Central memory CD4-positive, alpha-beta T cell (primary cell): ENCODE data around the gene CBFA2T3.

Experiments used
- DNase-seq: peaks from one replicate; pipeline ENCODE4 v3.0.0; 2022

Gene CBFA2T3

GRCh38 chr16:88975511-88976061 lies 1.4 kb downstream of the CBFA2T3 start:
- no peak for DNase-seq

DNA sequence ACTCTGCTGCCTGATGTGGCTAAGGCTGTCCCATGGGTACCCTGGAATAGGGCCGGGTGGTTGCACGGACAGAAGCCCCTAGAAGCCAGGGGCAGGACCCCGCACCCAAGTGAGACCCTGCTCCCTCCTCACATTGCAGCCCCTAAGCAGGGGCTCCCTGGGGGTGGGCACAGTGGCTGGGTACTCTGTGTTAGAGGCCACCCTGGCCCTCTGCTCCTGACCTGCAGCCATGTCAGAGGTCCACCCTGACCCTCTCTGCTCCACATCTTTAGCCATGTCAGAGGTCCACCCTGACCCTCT lies 2.1 kb downstream of the CBFA2T3 start:
- no peak for DNase-seq

DNA sequence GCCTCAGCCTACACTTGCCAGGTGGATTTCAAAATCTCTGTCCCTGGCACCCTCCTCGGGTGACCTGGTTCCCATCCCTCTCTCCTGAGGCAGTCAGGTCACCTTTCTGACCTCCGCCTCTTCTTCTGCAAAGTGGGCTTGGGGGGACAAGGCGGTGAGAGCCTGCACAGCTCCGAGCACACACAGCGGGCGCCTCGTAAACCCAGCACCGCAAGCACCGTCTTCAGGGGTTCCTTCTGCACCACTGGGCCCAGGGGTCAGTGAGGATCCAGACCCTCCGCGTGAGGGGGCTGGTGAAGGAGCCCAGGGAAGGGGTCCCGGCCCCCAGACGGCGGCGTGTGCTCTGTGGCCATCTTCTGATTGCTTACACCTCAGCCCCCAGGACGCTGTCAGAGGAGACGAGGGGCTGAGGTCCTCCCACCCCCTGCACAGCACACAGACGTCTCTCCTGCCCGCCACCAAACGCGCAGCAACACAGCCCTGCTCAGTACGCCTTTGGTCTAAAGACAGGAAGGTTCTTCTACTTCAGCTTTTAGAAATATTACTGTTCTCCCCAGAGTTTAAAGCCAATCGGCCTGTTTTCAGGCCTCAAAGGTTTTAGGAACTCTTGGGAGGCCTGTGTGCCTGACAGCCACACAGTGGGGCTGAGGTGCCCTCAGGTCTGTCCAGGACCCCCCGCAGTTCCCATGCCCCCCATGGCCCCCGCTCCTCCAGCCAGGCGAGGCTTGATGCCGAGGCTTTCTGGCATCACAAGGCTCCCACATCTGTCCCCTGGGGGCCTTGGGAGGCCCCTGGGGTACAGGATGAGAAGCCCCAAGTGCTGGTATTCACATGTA lies 2.7 kb downstream of the CBFA2T3 start:
- no peak for DNase-seq

DNA sequence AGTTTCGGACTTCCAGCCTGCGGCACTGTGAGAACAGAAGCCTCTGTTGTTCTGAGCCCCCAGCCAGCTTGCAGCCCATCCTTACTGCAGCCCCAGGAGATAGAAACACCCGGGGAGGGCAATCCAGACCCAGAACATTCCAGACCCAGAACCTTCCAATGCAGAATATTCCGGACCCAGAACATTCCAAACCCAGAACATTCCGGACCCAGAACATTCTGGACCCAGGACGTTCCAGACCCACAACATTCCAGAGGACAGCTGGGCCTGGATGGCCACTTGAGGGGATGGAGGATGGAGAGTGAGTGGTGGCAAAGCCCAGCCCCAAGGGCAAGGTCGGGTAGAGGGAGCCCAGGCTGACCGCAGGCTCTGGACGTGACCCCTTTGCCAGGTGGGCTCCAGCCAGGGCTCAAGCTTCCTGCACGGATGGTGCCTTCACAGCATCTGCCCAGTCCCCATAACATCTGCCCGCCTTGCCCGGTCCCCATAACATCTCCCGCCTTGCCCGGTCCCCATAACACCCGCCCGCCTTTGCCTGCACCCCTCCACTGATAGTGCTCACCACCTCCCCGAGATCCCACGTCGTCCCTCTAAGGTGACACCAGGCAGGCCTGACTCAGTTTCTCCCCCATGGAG lies 3.5 kb downstream of the CBFA2T3 start:
- DNase-seq = no peak

DNA sequence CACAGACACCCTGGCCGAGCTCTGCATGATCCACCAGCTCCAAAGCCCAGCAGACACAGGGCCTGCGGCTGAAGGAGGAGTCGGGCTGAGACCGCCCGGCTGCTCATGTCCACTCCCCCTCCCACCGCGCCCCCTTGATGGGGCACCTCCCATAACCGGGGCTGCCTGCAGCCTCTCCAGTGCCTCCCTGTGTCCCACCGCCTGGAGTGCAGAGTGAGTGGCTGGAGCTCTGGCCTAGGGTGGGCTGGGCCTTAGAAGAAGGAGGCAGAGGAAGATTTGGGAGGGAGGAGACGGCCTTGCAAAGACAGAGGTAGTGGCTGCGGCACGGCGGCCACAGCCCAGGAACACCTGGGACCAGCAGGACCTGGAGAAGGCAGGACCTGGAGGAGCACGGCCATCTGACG lies 4.0 kb downstream of the CBFA2T3 start:
- no peak for DNase-seq

DNA sequence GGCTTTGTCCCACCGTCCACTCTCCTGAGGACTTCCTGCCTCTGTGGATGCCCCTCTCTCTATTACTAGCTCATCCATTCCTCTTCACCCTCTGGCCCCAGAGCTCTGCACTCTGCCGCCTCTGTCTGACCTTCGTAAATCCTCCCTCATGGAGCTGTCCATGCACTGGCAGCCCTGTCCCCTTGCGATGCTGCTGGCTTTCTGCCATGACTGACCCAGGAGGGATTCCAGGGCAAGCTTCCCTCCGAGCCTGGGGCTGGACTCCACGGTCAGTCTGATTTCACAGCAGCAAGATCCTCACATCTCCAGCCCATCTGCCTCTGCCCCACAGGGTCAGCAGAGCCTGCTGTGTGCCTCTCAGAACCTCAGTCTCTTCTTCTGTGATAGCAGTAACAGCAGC lies 4.7 kb downstream of the CBFA2T3 start:
- no peak for DNase-seq

GRCh38 chr16:88971371-88972097 lies 5.5 kb downstream of the CBFA2T3 start:
- DNase-seq = no peak

- DNase-seq = no peak
Observed at GRCh38 chr16:88970539-88971065, 6.4 kb downstream of the CBFA2T3 start.

- no peak for DNase-seq
Observed at GRCh38 chr16:88970050-88970449, 7.0 kb downstream of the CBFA2T3 start.

- DNase-seq = no peak
Observed at GRCh38 chr16:88969361-88969831, 7.6 kb downstream of the CBFA2T3 start.

GRCh38 chr16:88968589-88969280 lies 8.3 kb downstream of the CBFA2T3 start:
- DNase-seq = no peak

DNA sequence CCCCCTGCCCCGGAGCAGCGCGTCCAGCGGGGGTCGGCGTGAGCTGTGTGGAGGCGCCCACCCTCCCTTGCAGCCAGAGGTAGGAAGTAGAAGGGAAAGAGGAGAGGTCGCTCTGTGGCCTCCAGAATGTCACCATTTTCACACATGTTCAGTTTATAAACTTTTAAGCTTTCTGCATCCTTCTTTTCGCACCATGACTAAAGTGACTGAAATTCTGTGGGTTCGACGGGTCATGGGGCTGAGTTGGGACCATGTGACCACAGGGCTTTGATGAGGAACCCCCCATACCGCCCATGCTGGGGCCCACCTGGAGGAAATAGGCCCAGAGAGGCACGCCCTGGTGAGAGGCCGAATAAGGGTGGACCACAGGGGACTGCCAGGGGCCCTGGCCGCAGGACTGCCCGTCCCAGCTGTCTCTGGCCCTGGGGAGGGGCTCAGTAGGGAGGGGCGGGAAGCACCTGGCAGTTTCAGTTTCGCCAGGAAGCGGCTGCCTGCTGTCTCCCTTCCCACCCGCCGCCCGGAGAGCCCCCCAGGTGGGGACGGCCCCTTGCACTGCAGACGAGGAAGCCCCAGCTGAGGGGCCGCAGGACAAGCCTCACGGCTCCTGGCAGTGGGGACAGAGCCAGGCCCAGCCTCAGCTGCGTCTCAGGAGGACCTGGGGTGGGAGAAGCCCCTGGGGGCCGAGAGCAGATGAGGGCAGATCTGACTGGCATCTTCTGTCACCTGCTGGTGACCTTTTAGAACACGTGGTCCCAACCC lies 9.0 kb downstream of the CBFA2T3 start:
- peak; percentile 7 for DNase-seq

DNA sequence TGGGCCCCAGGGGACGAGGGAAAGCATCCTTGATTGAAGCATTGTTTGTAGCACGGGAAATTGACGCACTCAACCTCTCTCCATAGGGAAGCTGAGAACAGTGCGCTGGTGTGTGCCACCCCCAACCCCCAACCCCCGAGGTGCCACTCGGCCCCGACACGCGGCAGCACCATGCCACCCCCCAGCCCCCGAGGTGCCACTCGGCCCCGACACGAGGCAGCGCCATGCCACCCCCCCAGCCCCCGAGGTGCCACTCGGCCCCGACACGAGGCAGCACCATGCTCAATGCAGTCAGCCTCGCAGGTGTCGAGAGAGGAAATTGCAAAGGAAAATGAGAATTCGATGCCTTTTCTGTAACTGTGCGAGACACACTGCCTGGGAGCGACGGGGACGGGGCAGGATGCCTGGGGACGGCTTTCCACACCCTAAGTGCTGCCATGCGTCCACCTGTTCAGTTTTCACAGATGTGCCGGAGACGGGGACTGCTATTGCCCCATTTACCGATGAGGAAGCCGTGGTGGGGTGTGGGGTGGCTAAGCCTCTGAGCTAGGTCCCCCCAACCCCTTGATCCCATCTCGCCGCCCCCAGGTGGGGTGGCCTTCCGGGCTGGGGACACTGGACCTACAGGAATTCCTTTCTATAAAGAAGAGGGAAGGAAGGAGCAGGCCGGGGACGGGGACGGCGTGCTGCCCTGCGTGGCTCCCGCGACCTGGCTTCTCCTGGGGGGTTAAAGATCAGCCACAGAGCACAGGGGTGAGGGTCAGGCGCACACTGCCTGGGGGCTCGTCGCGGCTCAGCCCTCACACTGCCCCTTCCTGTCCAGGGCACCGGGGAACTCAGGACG lies 9.8 kb downstream of the CBFA2T3 start:
- DNase-seq = no peak

DNA sequence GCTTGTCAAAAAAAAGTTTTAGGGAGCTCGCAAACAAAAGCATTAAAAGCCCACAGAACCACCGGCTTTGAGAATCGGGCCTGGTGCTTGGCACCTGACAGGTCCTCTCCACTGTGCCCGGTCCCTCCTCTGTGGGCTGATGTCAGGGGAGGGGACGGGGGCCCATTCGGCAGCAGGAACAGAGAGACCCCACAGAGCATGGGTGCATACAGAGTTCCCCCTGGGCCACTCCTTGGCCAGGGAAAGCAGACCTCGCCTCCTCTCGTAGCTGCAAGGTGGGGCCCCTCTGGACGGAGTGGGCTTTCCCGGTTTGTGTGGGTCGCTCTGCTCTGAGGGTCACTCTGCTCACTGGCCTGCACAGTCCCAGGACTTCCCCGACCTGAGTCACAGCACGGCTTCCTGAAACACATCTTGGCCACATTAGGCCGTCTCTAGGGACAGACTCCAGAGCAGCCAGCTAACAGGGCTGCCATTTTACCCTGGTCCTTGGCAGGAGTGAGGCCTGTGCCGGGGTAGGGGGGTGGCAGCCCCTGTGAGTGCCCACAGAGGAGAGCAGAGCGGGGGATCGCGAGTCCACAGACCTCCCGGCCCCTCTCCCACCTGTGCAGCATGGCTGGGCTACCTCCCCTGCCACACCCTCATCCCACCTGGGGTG lies 11.1 kb downstream of the CBFA2T3 start:
- no peak for DNase-seq

DNA sequence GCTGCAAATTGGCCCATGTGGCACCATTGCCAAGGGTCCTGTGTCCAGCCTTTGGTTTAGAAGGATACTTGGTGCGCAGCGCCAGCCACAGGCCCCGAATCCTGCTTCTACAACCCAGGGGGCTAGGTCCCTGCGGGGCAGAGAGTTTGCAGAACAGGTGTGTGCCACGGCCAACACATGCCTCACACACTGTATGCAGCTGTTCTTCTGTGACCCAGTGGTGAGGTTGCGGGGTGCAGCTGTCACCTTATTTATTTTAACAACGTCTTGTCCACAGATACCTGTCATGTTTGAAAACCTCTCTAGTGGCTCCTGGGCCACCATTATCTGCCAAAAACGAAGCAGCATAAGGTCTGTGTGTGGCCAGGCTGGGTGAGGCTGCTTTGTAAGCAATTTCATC lies 11.6 kb downstream of the CBFA2T3 start:
- no peak for DNase-seq

DNA sequence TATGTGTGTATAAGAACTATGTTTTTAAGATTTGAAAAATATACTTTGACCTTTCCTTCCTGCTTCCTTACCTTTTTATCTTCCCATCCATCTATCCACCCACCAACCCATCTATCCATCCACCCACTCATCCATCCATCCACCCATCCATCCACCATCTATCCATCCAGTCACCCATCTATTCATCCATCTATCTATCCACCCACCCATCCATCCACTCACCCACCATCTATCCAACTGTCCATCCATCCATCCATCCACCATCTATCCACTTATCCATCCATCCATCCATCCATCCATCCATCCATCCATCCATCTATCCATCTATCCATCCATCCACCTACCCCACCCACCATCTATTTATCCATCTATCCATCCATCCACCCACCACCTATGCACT lies 12.4 kb downstream of the CBFA2T3 start:
- DNase-seq = no peak

- no peak for DNase-seq
Observed at GRCh38 chr16:88963583-88963982, 13.4 kb downstream of the CBFA2T3 start.

- no peak for DNase-seq
Observed at GRCh38 chr16:88962478-88963152, 14.4 kb downstream of the CBFA2T3 start.

DNA sequence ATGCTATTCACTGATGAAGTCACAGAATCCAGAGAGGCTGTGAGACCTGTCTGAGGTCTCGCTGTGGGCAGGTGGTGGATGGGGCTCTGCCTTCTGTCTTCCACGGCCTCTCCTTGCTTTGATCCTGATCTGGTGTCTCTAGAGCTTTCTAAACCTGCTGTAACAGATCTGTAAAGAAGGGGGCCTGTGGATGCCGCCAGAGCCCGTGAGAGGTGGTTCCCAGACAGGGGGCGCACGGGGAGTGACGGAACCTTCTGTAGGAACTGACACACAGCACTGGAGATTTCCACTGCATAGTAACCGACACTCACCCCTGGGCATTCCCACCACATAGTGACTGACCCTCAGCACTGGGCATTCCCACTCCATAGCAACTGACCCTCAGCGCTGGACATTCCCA lies 16.0 kb downstream of the CBFA2T3 start:
- no peak for DNase-seq

DNA sequence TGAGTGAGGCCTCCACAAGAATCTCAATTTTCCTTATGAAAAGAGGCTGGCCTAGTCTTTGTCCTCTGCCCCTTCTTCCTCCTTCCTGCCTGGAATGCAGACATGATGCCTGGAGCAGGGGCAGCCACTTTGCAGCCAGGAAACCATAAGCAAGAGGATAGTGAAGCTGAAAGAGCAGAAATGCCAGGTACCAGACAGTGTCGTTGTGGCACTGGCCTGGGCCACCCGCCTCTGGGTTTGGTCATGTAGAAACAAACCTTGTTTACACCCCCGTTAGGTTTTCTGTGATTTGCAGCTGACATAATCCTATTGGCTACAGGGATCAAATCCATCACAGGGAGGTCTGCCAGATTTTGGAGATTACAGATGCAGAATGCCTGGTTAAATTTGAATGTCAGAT lies 16.5 kb downstream of the CBFA2T3 start:
- DNase-seq = no peak
